Stimulated activated CD4-positive, alpha-beta T cell treated with anti-CD3 and anti-CD28 coated beads, Interleukin-1b, Interleukin-23, amount 100 ng/mL, for 4 hours (primary cell): ENCODE measurements around the gene QPRT.
"Not testable (repeated sequence)": the region's sequence is repeated elsewhere in the genome, so short reads cannot be mapped to it uniquely, and the experiment has no call there.

Experiments
- DNase-seq, 2 donors: peaks; one replicate each; pipeline ENCODE4 v3.0.0-alpha.2; 2020; ENCODE audit warnings: low read depth in 2 of 2

The QPRT gene

GRCh38 chr16:29745853-29746345, 66.9 kb downstream of the QPRT start, which contains the start of gene C16orf54:
Gene C16orf54 (minus strand): TSS chr16:29745990. CDS start chr16:29744951, 1,039 bp downstream.
- DNase-seq, result peak; percentile 55 to 70

GRCh38 chr16:29746518-29746917, 67.5 kb downstream of the QPRT start:
- not testable (repeated sequence) for DNase-seq
